Stimulated activated CD4-positive, alpha-beta T cell treated with anti-CD3 and anti-CD28 coated beads, Interleukin-15, amount 100 ng/mL, for 48 hours (primary cell): Measurements from ENCODE around the gene ALS2.

Source experiments
- DNase-seq, 2 donors: peaks; one replicate each; pipeline ENCODE4 v3.0.0-alpha.2; 2020; ENCODE audit warnings: low read depth in 2 of 2

Gene ALS2

DNA sequence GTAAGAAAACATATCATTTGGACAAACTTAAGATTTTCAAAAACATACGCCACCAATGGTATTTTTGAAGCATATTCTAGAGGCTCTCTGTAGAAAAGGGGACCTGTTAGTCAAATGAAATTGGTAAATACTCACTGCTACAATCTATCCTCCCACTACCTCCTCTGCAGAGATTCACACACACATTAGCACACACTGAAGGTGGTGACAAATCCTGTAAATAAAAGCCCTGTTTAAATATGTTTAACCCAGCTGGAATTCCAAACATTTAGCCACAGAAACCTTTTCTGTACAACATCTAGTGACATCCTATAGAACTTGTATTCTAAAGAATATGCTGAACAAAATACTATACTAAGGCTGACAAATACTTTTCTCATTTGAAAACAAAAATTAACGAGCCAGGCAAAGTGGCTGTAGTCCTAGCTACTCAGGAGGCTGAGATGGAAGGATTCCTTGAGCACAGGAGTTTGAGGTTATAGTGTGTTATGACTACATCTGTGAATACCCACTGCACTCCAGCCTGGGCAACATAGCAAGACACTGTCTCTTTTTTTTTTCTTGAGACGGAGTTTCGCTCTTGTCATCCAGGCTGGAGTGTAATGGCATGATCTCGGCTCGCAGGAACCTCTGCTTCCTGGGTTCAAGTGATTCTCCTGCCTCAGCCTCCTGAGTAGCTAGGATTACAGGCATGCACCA is 25.9 kb downstream of the ALS2 start:
- DNase-seq, result no peak

DNA sequence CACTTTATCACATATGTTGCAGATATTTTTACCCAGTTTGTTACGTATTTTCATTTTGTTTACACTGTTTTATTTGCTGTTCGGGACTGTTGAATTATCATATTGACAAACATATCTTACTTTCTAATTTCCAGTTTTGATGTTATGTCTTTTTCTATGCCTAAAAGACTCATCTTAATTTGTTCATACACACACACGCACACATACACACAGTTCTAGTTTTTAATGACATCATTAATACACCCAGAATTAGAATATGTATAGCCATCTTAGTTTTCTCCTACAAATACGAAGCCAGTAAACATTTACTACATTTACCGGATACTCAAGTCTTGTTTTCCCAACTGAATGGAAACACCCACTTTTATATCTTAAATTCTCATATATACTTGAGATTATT is 29.2 kb downstream of the ALS2 start:
- no peak for DNase-seq

DNA sequence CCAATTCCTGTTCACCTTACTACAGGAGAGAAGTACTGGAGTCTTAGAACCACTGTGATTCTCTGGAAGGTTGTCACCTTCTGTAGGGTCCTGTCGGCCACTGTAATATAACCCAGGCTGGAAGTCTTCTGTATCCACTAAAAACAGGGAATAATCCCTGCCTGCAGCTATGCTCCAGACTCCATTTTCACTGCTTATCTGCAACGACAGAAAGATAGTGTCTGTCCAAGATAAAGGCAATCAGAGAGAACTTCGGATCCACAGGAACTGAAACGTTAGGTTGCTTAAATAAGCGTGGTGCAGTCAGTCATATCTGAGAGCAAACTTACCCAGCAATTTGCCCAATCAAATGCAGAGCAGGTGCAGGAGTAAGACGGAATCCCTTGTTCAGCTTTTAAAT is 34.2 kb downstream of the ALS2 start:
- DNase-seq, result no peak

DNA sequence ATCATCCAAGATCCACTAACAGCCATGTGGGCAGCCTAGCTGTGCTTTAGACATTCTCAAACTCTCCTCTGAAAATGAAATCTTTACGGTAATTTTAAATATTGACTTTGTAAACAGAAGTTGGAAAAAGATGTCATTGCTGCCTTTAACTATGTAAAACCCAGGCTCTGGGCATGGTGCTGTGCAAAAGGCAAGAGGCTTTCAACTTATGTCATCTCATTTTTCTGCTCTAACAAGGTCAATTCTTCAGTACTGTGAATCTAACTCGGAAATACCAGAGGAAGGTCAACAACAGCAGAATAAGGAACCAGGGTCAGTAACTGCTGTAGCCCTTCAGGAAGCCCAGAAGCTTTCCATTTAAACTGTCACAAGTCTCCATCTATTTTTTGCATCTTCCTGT is 45.2 kb downstream of the ALS2 start:
- no peak for DNase-seq

DNA sequence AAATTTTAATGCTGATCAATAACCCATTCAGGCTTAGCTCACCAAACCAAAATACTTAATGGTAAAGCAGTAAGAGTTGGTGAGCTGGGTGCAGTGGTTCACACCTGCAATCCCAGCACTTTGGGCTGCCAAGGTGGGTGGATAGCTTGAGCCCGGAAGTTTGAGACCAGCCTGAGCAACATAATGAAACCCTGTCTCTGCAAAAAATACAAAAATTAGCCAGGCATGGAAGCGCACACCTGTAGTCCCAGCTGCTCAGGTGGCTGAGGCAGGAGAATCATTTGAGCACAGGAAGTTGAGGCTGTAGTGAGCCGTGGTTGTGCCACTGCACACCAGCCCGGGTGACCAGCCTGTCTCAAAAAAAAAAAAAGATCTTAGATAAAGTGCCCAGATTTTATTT is 46.6 kb downstream of the ALS2 start:
- DNase-seq, result no peak

DNA sequence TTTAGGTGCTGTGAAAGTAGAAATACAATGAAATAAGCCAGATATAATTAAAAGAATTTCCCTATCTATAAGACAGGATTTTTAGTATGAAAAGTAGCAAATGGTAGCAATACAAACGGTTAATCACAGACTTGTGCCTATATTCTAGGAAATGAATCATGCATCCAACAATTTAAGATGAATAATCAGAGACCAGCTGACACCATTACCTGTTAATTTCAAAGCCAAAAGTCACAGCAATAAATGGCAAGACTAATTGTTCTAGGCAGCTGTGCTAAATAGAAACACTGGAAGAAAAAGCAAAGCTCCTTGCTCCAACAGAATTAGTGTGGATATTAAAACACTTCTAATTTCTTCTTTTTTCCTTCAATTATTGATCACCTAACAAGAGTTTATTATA is 47.2 kb downstream of the ALS2 start:
- DNase-seq, result no peak

DNA sequence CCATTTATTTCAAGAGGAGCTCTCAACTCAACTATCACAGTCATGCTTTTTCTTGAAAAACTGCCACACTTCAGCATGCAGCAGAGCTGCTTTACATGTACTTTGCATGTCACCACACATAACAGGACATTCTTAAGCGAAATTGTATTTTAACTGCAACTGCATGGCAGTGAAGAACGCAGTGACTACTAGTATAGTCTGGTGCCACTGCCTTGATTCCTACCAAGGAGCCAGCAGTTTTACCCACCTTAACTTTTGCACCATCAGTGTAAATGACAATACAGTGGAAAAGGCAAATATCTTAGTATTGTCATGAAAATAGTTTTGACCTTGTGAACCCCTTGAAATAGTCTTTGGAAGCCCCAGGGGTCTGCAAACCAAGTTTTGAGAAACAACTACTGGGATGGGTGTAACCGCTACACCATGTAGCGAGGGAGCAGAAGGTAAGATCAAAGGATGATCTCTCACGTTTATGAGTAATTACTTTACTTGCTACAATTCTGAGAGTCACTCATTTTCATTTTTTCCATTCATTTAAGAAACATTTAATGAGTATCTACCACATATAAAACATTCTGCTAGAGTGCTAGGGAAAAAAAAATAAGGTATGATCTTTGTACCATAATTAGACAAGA is 50.0 kb downstream of the ALS2 start:
- DNase-seq, result no peak

DNA sequence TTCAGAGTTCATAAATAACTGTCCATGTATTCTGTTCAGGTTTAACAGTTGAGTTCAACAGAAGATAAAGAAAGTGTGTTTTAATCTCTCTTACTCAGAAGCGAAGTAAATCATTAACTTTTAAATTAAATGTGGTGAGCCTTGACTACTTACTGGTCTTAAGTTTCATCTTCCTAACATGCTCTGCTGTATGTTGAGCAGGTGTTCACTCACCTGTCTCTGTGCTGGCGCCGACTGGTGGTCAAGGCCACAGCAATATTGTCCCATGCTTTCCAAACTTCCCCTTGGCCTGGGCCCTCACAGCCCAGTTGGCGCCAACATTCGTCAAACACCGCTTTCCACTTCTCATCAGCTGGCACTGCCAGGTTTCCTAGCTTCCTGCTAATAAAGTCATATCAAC is 65.3 kb downstream of the ALS2 start:
- DNase-seq, result no peak

DNA sequence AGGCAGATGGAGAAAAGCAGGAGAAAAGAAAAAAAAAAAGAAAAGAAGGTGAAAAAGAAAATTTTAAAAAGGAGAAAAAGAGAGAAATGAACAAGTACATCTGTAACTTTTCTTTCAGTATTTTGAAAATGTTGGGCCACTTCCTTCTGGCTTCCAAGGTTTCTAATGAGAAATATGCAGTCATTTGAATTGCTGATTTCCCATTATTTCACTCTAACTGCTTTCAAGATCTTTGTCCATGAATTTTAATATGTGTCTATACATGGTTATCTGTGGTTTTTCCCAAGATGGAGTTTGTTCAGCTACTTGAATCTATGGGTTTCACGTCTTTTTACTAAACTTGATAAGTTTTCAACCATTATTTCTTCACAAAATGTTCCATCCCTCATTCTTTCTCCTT is 68.0 kb downstream of the ALS2 start:
- DNase-seq, result no peak

DNA sequence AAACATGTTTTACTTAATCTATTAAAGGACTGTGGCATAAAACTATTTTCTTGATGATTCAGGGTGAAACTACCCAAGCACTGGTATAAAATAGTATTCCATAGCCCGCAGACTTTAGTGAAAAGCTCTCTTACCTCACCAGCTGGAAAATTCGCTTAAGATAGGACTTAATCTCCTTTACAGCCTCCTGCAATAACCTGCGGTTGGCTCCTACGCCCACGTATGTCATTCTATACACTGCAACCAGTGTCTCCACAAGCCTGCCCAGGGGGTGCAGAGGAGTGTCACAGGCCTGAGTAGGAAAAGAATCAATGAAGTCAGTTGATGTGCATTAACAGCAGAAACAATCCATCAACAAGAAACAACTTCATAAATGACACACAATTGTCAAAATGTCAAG is 71.0 kb downstream of the ALS2 start:
- DNase-seq, result no peak

DNA sequence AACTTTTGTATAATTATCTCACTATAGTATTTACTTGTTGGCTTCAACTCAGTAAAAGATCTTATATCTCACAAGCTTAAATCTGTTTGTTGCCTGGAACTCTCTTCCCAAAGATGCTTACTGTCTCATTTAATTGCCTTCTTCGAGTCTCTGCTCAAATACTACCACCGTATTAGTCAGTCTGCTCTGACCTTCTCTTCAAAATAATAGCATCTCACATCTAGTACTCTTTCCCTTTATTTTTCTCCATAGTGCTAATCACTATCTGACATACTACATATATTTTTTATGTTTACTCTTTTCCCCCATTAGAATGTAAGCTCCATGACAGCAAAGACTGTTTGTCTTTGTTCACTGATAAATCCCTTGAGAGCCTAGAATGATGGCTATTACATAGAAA is 71.7 kb downstream of the ALS2 start:
- no peak for DNase-seq

DNA sequence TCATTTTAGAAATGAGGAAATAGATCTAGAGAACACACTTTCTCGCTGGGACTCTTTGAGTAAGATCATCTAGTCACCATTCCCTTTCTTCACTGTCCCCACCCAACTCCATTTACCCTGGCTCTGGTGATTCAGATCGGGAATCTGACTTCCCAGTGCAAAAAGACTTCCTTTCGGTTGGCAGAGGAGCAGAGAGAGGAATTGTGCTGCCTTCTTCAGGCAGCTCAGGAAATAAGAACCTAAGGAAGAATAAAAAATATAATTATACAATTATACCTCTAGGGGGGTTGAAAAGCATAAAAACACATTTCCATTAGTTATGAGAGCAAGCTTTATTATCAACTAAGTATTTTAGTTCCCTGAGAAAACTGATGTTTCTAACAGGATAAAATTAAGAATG is 73.0 kb downstream of the ALS2 start:
- no peak for DNase-seq

DNA sequence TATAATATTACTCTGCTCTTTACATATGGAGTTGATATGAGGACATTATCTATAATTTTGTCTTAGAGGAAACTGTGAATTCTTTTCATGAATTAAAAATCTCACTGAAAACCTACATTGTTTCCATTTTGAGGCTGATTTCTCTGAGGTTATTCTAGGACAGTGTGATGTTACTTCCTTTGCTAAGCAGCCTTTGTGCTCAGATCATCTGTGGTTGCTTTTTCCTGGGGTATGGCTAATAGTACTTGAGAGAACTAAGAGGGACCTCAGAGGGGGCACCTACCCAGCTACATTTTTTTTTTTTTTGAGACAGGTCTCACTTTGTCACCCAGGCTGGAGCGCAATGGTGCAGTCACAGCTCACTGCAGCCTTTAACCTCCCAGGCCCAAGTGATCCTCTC is 73.6 kb downstream of the ALS2 start:
- DNase-seq, result no peak

DNA sequence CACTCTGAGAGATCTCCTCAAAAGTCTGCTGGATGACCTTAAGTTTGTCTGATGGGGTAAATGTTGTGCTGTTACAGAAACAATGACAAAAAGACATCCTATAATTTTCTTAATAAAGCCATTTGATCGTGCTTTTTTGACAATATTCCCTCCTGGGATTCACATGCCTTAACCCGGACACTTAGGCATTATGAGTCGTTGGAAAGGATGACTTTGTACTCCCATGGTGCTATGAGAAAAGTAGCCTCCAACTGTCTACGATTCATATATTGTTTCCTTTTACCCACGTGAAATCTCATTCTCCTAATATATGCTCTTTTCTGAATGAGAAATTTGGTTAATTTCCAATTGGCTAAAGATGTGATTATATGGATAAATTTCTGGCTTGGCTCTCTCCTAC is 76.2 kb downstream of the ALS2 start:
- DNase-seq, result no peak

DNA sequence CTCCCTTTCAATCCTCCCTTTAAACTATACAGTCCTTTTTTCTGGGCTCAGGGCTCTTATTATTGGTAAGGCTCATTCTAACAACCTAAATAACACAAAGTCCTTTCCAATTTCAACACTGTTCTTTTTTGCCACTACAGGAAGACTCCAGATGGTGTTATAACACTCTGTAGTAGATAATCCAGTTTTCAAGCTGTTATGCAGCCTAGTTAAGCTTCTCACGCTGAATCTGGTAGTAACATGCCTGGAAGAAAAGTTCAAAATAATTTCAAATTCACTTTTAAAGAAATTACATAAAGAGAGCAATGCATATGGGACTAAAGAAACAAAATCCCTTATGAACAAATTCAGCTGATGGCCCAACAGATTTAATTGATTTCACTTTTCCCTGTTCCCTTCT is 79.1 kb downstream of the ALS2 start:
- DNase-seq, result no peak

DNA sequence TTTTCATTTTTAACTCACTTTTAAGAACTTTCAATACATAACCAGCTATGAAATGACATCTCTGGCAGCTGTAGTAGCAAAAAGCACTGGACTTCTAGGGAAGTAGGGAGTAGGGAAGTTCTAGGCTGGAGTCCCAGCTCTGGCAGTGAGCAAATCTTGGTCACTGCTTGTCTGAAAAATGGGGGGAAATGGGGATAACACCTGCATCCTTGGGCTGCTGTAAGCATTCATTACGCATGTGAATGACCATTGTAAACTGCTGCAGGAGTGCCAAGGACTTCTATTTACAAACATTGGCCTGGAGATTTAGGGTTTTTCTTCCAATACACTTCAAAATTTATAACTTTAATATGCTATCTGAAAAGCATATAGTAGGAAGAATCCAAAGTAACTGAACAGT is 81.3 kb downstream of the ALS2 start:
- DNase-seq, result no peak

DNA sequence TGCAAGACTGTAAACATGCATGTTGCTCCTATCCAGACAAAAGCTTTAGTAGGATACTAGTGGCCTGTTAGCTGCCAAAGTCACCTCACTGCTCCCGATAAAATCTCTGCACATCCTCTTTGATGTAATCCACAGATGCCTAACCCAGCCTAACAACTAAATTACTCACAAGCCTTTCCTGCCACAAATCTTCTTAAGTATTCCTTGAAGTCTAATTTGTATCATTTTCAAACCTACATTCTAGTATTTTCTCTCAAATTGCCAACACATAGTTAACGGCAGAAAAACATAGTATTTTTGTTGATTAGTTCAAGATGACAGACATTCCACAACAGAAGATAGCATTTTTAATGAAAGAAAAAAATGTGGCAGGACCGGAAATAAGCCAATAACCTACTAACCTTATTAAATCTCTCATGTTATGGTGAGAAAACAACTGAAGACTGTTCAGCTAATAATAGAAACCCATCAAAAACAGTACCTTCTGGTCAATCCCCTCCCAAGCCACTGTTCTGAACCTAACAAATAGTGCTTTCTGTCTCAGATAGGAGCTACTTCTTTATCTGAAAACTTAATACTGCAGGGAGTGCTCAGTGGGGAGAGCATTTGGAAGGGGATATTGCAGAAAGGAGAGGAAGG is 82.0 kb downstream of the ALS2 start, which contains the start of gene MPP4:
TSS of gene MPP4 (minus strand) at position 57 of the 639 bp plus-strand sequence. CDS start 4,690 bp downstream, outside the sequence.
- DNase-seq, result no peak

DNA sequence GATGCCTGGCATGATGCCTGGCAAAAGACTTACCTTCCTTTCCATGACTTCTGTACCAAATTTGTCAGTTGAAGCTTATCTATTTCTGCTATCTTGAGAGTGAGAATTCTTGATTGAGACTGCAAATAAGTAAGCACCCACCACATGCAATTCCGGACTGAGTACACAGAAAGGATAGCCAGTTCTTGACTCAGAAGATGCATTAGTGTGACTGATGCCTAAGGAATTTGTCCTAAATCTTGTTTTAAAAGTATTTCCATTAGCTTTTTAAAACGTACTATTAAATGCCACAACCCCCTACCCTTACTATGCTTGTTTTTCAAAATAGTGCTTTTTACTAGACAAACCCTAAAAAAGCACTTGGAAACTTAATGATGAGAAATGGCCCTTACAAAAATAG is 82.8 kb downstream of the ALS2 start:
- no peak for DNase-seq

DNA sequence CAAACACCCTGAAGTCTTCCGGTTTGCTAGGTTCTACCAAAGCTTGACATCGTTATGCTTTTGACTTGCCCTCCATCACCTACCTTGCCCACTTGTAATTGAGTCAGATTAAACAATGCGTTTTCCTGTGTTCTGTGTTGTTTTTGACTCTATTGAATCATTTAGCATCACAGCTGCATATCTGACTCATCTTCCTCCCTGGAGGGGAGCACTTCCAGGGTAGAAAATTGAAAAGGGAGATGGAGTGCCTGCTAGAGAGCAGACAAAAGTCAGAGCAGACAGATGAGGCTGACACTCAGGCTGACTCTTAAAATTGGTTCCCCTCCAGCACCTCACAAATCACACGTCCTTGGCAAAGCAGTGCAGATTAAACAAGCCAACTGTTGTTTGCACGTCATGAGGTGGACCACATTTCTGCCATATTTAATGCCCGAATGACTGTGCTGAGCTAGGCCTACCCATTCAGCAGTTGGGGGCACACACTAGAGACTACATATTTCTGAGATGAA is 84.5 kb downstream of the ALS2 start:
- DNase-seq, result no peak

DNA sequence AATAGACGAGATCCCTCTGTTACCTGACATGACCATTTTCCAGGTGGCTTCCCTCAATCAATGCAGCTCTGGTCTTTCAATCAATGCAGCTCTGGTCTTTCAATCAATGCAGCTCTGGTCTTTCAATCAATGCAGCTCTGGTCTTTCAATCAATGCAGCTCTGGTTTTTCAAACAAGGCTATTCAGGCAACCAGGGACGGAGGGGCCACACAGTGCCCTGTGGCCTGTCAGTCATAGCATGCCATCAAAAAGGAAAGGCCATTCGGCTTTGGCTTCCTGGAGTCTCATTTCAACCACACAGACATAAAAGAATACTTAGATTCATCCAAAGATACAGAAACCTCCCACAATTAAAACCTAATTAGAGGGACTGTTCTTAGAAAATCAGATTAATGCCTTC is 95.6 kb downstream of the ALS2 start:
- no peak for DNase-seq

DNA sequence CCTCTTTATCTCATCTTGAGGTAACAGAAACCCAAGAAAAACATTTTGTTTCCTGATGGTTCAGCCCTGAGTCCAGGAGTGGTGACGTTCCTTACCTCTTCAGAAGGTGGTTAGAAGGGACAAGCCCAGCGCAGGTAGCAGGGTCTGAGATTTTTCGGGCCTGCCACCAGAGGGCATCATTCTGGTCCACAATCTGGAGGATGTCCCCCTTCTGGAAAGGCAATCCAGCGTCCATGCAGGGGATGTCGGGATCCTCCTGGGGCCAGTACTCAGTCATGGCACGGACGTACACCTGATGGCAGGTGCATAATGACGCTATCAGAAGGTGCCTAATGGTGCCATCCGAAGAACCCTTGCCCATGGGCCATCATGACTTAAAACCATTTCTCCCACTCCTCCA is 100.0 kb downstream of the ALS2 start:
- DNase-seq, result peak in 1 of 2 donors; percentile 4

DNA sequence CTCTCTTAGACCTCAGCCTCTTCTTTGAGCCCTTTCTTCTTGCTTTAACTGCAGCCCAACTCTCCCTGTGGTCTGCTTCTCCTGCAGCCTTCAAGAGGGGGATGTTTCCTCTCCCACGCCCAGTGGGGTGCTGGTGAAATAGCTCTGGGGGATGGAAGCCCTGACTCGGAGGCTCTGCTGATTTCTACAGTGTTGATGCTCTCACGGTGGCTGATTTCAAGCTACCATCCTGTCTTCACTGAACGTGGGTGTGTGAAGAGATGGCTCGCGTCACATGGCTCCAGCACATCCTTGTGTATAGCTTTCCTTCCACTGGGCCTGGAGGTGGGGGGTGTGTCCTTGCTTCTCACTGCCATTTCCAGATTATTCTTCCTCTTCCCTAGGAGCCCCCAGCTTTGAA is 102.3 kb downstream of the ALS2 start:
- DNase-seq, result no peak

DNA sequence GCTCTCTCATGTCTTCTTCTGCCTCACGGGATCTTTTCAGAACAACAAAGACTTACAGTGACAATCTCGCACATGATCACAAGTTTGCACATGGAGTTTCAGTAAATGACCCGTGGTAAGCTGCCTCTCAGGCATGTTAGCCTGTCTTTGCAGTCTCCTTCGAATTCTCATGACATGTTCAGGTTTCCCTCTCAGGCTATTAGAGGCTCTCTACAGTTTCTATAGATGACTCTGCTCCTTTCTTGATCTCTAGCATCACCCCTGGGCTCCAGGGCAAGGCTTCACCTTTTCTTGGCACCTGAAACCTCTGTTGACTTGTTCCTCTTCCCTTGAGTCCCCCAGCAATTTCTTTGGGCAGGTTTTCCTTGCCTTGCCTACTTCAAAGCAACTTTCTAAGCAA is 105.3 kb downstream of the ALS2 start:
- DNase-seq, result no peak
